HCT116 (cell line): ENCODE measurements around the gene TTC9B. TPM values are rescaled to one million over a fixed set of nuclear protein-coding genes. Genes with fewer than 3 reads are reported as not detected.

ENCODE experiments used
- ATAC-seq: fragments of 200-7000 bp; cut with Tn5 transposase; 2 replicates; pipeline ENCODE4 v1.9.1; 2020; ENCODE audit warnings: mild to moderate bottlenecking, moderate library complexity
- BruUV-seq: library from RNA; stranded (reverse); fragments of 400-500 nt; replicated peaks from 2 replicates; lab custom pipeline; 2021; lab: Mats Ljungman, UMichigan
- CTCF ChIA-PET: fragments of 300-600 bp; sonication (Branson Sonifier 250); formaldehyde crosslinking; loops from one replicate; lab custom pipeline; 2021; ENCODE audit warnings: antibody characterized with exemption; lab: Charles Lee
- POLR2A ChIA-PET: fragments of 300-600, 350-600 bp; sonication (Branson Sonifier 250); formaldehyde crosslinking; loops from one replicate; lab custom pipeline; 2021; ENCODE audit warnings: antibody characterized with exemption; lab: Charles Lee
- RAD21 ChIA-PET, 2 experiments: fragments of 300-600 bp; sonication (Branson Sonifier 250); formaldehyde crosslinking; loops; one replicate each; lab custom pipeline; 2023; ENCODE audit warnings: low total read pairs in 2 of 2; ENCODE audit not compliant: uncharacterized antibody in 2 of 2, unreplicated experiment in 2 of 2, low non-redundant PET in 1 of 2; lab: Charles Lee
- DNase-seq: peaks from one replicate; pipeline ENCODE4 v3.0.0-alpha.2; 2010; ENCODE audit warnings: low read depth, low spot score
- H2AFZ ChIP-seq: fragments of 200-600 bp; shearing (Covaris generic), sonication (generic); 2 replicates; pipeline ENCODE4 v1.6.1; 2017; ENCODE audit warnings: low read depth, mixed run types, mixed read lengths, antibody characterized with exemption, low read length; ENCODE audit not compliant: poor library complexity, severe bottlenecking
- H3K27ac ChIP-seq: 2 replicates; pipeline ENCODE4 v1.5.1; 2012; ENCODE audit warnings: low read depth, low read length
- H3K27me3 ChIP-seq: fragments of 200-600 bp; sonication (generic); 2 replicates; pipeline ENCODE4 v1.6.1; 2016; ENCODE audit warnings: mixed run types, low read length, mixed read lengths; ENCODE audit not compliant: insufficient read depth
- H3K36me3 ChIP-seq, 2 experiments: fragments of 200-500 bp in 1 of 2; fragments of 200-600 bp in 1 of 2; sonication (Bioruptor generic) in 1 of 2; sonication (generic) in 1 of 2; 2 replicates each; pipeline versions ENCODE4 v1.5.1 to v1.6.1; 2014 to 2016; ENCODE audit warnings: low read length in 2 of 2, inconsistent platforms in 1 of 2, mixed read lengths in 1 of 2, mixed run types in 1 of 2; ENCODE audit not compliant: insufficient read depth in 2 of 2, control insufficient read depth in 1 of 2
- H3K4me1 ChIP-seq, 2 experiments: fragments of 200-600 bp in 1 of 2; sonication (generic) in 1 of 2; 2 replicates each; pipeline versions ENCODE4 v1.5.1 to v1.6.1; 2012 to 2017; ENCODE audit warnings: low read length in 2 of 2, inconsistent platforms in 1 of 2, mild to moderate bottlenecking in 1 of 2, mixed read lengths in 1 of 2, mixed run types in 1 of 2, moderate library complexity in 1 of 2; ENCODE audit not compliant: insufficient read depth in 2 of 2, control insufficient read depth in 1 of 2
- H3K4me2 ChIP-seq: fragments of 200-600 bp; sonication (generic); 2 replicates; pipeline ENCODE4 v1.6.1; 2017; ENCODE audit warnings: mixed run types, low read length, mixed read lengths
- H3K4me3 ChIP-seq, 2 experiments: fragments of 200-600 bp in 1 of 2; sonication (generic) in 1 of 2; replicated peaks in 1 of 2; 2 replicates each; pipeline ENCODE4 v1.5.1; 2011 to 2016; ENCODE audit warnings: low read length in 2 of 2, control low read depth in 1 of 2, low read depth in 1 of 2, mild to moderate bottlenecking in 1 of 2, mixed read lengths in 1 of 2, mixed run types in 1 of 2
- H3K79me2 ChIP-seq: fragments of 200-600 bp; sonication (generic); 2 replicates; pipeline ENCODE4 v1.6.1; 2017; ENCODE audit warnings: mild to moderate bottlenecking, mixed run types, low read length, moderate library complexity, mixed read lengths; ENCODE audit not compliant: insufficient read depth
- H3K9ac ChIP-seq: fragments of 200-600 bp; sonication (generic); 2 replicates; pipeline ENCODE4 v1.6.1; 2016; ENCODE audit warnings: low read length, mixed read lengths
- H3K9me2 ChIP-seq: fragments of 200-600 bp; sonication (generic), shearing (Covaris generic); 2 replicates; pipeline ENCODE4 v1.6.1; 2017; ENCODE audit warnings: mixed run types, mild to moderate bottlenecking, moderate library complexity; ENCODE audit not compliant: insufficient read depth
- H3K9me3 ChIP-seq, 2 experiments: fragments of 200-500 bp in 1 of 2; fragments of 200-600 bp in 1 of 2; sonication (Bioruptor generic) in 1 of 2; sonication (generic) in 1 of 2; 2 replicates each; pipeline ENCODE4 v1.6.1; 2014 to 2017; ENCODE audit warnings: low read length in 2 of 2, mixed read lengths in 2 of 2, inconsistent platforms in 1 of 2, low read depth in 1 of 2, mild to moderate bottlenecking in 1 of 2, mixed run types in 1 of 2, moderate library complexity in 1 of 2; ENCODE audit not compliant: control insufficient read depth in 1 of 2, insufficient read depth in 1 of 2
- H4K20me1 ChIP-seq: fragments of 200-600 bp; sonication (generic), shearing (Covaris generic); 2 replicates; pipeline ENCODE4 v1.6.1; 2017; ENCODE audit warnings: mixed run types, mild to moderate bottlenecking, moderate library complexity; ENCODE audit not compliant: insufficient read depth
- CBX3 ChIP-seq: IDR thresholded peaks from 2 replicates; pipeline ENCODE4 v1.6.1; 2012; ENCODE audit warnings: low read depth
- CEBPB ChIP-seq: IDR thresholded peaks from 2 replicates; pipeline ENCODE4 v1.6.1; 2012; ENCODE audit warnings: low read depth
- EGR1 ChIP-seq: IDR thresholded peaks from 2 replicates; pipeline ENCODE4 v1.6.1; 2012; ENCODE audit warnings: low read depth
- ELF1 ChIP-seq: IDR thresholded peaks from 2 replicates; pipeline ENCODE4 v1.6.1; 2012; ENCODE audit warnings: low read depth, borderline replicate concordance
- EZH2 ChIP-seq: fragments of 200-600 bp; sonication (generic); IDR thresholded peaks from 2 replicates; pipeline ENCODE4 v1.6.1; 2017; ENCODE audit warnings: antibody characterized with exemption, mixed run types
- EZH2phosphoT487 ChIP-seq: fragments of 200-600 bp; IDR thresholded peaks from 2 replicates; pipeline ENCODE4 v1.6.1; 2018; ENCODE audit warnings: antibody characterized with exemption, borderline replicate concordance
- JUND ChIP-seq: IDR thresholded peaks from 2 replicates; pipeline ENCODE4 v1.6.1; 2012
- POLR2A ChIP-seq: IDR thresholded peaks from 2 replicates; pipeline ENCODE4 v1.7.0; 2011; ENCODE audit warnings: borderline replicate concordance; ENCODE audit not compliant: insufficient read depth, insufficient read length; ENCODE audit errors: extremely low read depth
- POLR2AphosphoS5 ChIP-seq: IDR thresholded peaks from 2 replicates; pipeline ENCODE4 v1.6.1; 2011; ENCODE audit warnings: mild to moderate bottlenecking, low read depth, low read length, moderate library complexity
- RAD21 ChIP-seq: IDR thresholded peaks from 2 replicates; pipeline ENCODE4 v1.6.1; 2012; ENCODE audit warnings: low read depth, mild to moderate bottlenecking
- SIN3A ChIP-seq: IDR thresholded peaks from 2 replicates; pipeline ENCODE4 v1.6.1; 2012; ENCODE audit warnings: low read depth
- SP1 ChIP-seq: IDR thresholded peaks from 2 replicates; pipeline ENCODE4 v1.6.1; 2012; ENCODE audit warnings: low read depth
- SRF ChIP-seq: IDR thresholded peaks from 2 replicates; pipeline ENCODE4 v1.6.1; 2012; ENCODE audit warnings: low read depth
- TCF7L2 ChIP-seq: IDR thresholded peaks from 2 replicates; pipeline ENCODE4 v1.7.0; 2011; ENCODE audit warnings: borderline replicate concordance, inconsistent platforms; ENCODE audit not compliant: insufficient read depth, insufficient read length; ENCODE audit errors: extremely low read depth
- YY1 ChIP-seq: IDR thresholded peaks from 2 replicates; pipeline ENCODE4 v1.6.1; 2011; ENCODE audit warnings: low read length, low read depth, moderate library complexity, mild to moderate bottlenecking; ENCODE audit not compliant: insufficient replicate concordance; ENCODE audit errors: extremely low read depth
- ZFX ChIP-seq: fragments of 450-650 bp; IDR thresholded peaks from 2 replicates; pipeline ENCODE4 v1.6.1; 2017
- ZNF274 ChIP-seq: fragments of 200-500 bp; sonication (Bioruptor generic); IDR thresholded peaks from 2 replicates; pipeline ENCODE4 v1.6.1; 2014; ENCODE audit warnings: mild to moderate bottlenecking, low read depth, low read length, inconsistent platforms
- intact Hi-C: fragments of 100-400 bp; cut with micrococcal nuclease; formaldehyde crosslinking; loops from 2 replicates; pipeline ENCODE4 v1.10.0; 2022
- total RNA-seq: library from RNA; stranded (reverse); gene quantifications from one replicate; pipeline ENCODE4 v1.2.1, GENCODE V29; 2021; ENCODE audit not compliant: unreplicated experiment
- TF ChIP-seq, protein P1 (sequence below): IDR thresholded peaks from 2 replicates; pipeline ENCODE4 v1.6.1; 2011; ENCODE audit warnings: mild to moderate bottlenecking, low read length, moderate library complexity; ENCODE audit not compliant: insufficient replicate concordance; ENCODE audit errors: extremely low read depth
- TF ChIP-seq, protein P2 (sequence below), 3 experiments: fragments of 200-600 bp in 1 of 3; sonication (generic) in 1 of 3; IDR thresholded peaks in 2 of 3; conservative IDR thresholded peaks in 1 of 3; 2 replicates each; pipeline ENCODE4 v1.5.1; 2012 to 2017; ENCODE audit warnings: low read depth in 2 of 3, low read length in 2 of 3, antibody characterized with exemption in 1 of 3, borderline replicate concordance in 1 of 3, control low read depth in 1 of 3, mild to moderate bottlenecking in 1 of 3, mixed read lengths in 1 of 3, mixed run types in 1 of 3, moderate library complexity in 1 of 3; ENCODE audit not compliant: insufficient read depth in 1 of 3
- TF ChIP-seq, protein P3 (sequence below): IDR thresholded peaks from 2 replicates; pipeline ENCODE4 v1.6.1; 2012

Gene TTC9B
- total RNA-seq, 1 experiment from 2014 or later: 1.7 TPM

DNA sequence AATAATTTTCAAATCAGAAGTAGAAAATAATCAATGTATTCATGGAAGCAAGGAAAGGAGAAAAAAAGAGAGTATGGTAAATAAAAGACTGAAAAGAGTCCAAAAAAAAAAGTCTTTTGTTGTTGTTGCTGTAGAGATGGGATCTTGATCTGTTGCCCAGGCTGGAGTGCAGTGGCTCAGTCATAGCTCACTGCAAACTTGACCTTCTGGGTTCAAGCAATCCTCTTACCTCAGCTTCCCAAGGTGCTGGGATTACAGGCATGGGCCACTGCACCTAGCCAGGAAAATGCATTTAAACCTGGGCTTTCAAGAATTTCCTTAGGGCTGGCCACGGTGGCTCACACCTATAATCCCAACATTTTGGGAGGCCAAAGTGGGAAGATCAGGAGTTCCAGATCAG is 33.9 kb downstream of the TTC9B start:
- Histone ChIP-seq H3K4me3 (no peak overlapping the region), H3K36me3 (no peaks in the 10 kb centered on the region), H3K79me2 (no peaks in the 10 kb centered on the region), H3K9ac (no peak overlapping the region), H2AFZ (no peak overlapping the region), H3K9me2 (no peaks in the 10 kb centered on the region), H3K9me3 (no peaks in the 10 kb centered on the region), H3K4me2 (no peak overlapping the region), H3K27me3 (no peaks in the 10 kb centered on the region), H3K27ac (no peak overlapping the region), H4K20me1 (no peaks in the 10 kb centered on the region), H3K4me1 (no peaks in the 10 kb centered on the region)
- no peak for TF ChIP-seq CEBPB
- no peak for TF ChIP-seq POLR2AphosphoS5
- TF ChIP-seq EGR1: no peak
- no peak for TF ChIP-seq JUND
- TF ChIP-seq POLR2A: no peak
- TF ChIP-seq, protein P1, sequence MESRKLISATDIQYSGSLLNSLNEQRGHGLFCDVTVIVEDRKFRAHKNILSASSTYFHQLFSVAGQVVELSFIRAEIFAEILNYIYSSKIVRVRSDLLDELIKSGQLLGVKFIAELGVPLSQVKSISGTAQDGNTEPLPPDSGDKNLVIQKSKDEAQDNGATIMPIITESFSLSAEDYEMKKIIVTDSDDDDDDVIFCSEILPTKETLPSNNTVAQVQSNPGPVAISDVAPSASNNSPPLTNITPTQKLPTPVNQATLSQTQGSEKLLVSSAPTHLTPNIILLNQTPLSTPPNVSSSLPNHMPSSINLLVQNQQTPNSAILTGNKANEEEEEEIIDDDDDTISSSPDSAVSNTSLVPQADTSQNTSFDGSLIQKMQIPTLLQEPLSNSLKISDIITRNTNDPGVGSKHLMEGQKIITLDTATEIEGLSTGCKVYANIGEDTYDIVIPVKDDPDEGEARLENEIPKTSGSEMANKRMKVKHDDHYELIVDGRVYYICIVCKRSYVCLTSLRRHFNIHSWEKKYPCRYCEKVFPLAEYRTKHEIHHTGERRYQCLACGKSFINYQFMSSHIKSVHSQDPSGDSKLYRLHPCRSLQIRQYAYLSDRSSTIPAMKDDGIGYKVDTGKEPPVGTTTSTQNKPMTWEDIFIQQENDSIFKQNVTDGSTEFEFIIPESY: no peak
- no peak for TF ChIP-seq TCF7L2
- no peak for TF ChIP-seq SIN3A
- no peak for TF ChIP-seq ZNF274
- TF ChIP-seq, protein P2, sequence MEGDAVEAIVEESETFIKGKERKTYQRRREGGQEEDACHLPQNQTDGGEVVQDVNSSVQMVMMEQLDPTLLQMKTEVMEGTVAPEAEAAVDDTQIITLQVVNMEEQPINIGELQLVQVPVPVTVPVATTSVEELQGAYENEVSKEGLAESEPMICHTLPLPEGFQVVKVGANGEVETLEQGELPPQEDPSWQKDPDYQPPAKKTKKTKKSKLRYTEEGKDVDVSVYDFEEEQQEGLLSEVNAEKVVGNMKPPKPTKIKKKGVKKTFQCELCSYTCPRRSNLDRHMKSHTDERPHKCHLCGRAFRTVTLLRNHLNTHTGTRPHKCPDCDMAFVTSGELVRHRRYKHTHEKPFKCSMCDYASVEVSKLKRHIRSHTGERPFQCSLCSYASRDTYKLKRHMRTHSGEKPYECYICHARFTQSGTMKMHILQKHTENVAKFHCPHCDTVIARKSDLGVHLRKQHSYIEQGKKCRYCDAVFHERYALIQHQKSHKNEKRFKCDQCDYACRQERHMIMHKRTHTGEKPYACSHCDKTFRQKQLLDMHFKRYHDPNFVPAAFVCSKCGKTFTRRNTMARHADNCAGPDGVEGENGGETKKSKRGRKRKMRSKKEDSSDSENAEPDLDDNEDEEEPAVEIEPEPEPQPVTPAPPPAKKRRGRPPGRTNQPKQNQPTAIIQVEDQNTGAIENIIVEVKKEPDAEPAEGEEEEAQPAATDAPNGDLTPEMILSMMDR (IDR thresholded peaks at IDR 0.05 in 2 of 3, conservative IDR thresholded peaks at IDR 0.05 in 1 of 3; ENCODE audit: borderline replicate concordance in 1 of 3, insufficient read depth in 1 of 3, low read depth in 2 of 3, low read length in 2 of 3): no peak
- no peak for TF ChIP-seq RAD21
- TF ChIP-seq, protein P3, sequence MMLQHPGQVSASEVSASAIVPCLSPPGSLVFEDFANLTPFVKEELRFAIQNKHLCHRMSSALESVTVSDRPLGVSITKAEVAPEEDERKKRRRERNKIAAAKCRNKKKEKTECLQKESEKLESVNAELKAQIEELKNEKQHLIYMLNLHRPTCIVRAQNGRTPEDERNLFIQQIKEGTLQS: no peak
- TF ChIP-seq SP1: no peak
- no peak for TF ChIP-seq SRF
- no peak for TF ChIP-seq ZFX
- TF ChIP-seq EZH2phosphoT487: no peak
- no peak for TF ChIP-seq EZH2
- no peak for TF ChIP-seq ELF1
- TF ChIP-seq CBX3: no peak
- TF ChIP-seq YY1: no peak
- ChIA-PET POLR2A (no interaction called here), RAD21 (no interaction called here), CTCF (interaction anchor here (0.9 to 1.9 kb wide), 2 partner anchors 19 to 33 kb away, joined by 4 to 5 read pairs; no protein-coding TSS in a partner anchor)
- intact Hi-C loops: no loop called here
- no TSS peak for BruUV-seq
- DNase-seq (no peak), ATAC-seq (no peak)
